Measurements from ENCODE around the gene SEC14L1.

The SEC14L1 gene

DNA sequence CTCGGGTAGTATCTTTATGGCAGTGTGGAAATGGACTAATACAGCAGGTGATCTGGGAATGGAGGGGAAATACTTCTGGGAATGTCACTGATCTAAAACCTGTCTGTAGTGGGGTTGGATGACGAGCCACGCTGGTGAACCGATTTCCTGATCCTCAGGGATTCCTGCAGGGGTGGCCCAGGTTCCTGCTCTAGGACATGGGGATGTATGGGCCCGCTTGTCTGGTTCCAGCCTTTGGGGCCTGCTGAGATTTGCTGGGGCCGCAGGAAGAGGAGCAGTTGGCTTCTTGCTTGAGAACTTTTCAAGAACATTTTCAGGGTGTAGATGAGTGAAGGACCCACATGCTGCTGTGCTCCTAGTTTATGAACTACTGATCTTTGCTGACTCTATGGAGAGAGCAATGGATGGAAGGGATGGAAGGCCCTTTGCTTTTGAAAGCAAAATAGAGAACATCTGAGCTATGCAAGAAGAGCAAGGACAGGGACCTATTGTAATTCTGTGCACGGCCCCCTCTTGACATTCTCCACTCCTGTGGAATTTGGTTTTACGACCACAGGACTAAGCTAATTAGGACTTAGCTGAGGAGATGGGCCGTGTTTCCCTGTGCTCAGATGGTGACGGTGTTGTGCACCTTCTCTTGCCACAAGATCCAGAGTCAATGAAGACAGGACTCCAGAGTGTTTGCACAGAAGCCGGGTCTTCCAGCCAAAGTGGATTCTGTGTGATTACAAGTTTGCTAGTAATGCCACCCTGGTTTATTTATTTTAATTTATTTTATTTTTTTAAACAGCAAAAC lies 90.5 kb downstream of the SEC14L1 start:
- no peak overlapping the region for H3K27ac ChIP-seq (ENCODE audit: low read length, poor library complexity, severe bottlenecking)
- no peaks in the 10 kb centered on the region for H3K27me3 ChIP-seq (ENCODE audit: control insufficient read depth in 1 of 2, insufficient read depth in 1 of 2, low read length in 2 of 2)
- H2BK15ac ChIP-seq (ENCODE audit: low read depth, poor library complexity, severe bottlenecking): no peak overlapping the region
- no peak overlapping the region for H3K23ac ChIP-seq (ENCODE audit: low read length in 2 of 2)
- no peak overlapping the region for H3K18ac ChIP-seq (ENCODE audit: low read depth in 1 of 2, low read length in 2 of 2)
- no peak overlapping the region for H4K8ac ChIP-seq (ENCODE audit: low read length)
- peaks cover 24% of the 10 kb centered on the region for H3K4me1 ChIP-seq (ENCODE audit: control insufficient read depth, insufficient read depth, low read depth, low read length)
- DNase-seq: no peak
- H3K79me1 ChIP-seq (replicated peaks; ENCODE audit: low read length, poor library complexity, severe bottlenecking): no peaks in the 10 kb centered on the region
- no peak overlapping the region for H4K91ac ChIP-seq (ENCODE audit: low read length)
- peak overlapping the region; percentile 11 for H2BK120ac ChIP-seq (ENCODE audit: low read depth, low read length)
- H3K9ac ChIP-seq (ENCODE audit: low read length): no peak overlapping the region
- no peak overlapping the region for H2AK5ac ChIP-seq (ENCODE audit: low read length, severe bottlenecking)
- H3K4me3 ChIP-seq (ENCODE audit: insufficient read depth in 1 of 2, low read depth in 1 of 2, low read length in 2 of 2): no peak overlapping the region
- H3K4ac ChIP-seq (ENCODE audit: low read depth in 1 of 2, low read length in 2 of 2): no peak overlapping the region
- 77% methylated on average over 10 of the region's 11 CpGs for WGBS
- H2BK5ac ChIP-seq (ENCODE audit: low read depth, low read length, poor library complexity, severe bottlenecking): no peak overlapping the region
- H2BK12ac ChIP-seq (ENCODE audit: low read length in 2 of 2): no peak overlapping the region
- peaks cover 13% of the 10 kb centered on the region for H3K9me3 ChIP-seq (ENCODE audit: control insufficient read depth, low read length)
- H2AFZ ChIP-seq (ENCODE audit: low read depth, low read length): no peak overlapping the region
- H3K36me3 ChIP-seq (ENCODE audit: control insufficient read depth in 1 of 2, insufficient read depth in 2 of 2, low read depth in 1 of 2, low read length in 2 of 2): peaks cover 0 to 13% of the 10 kb centered on the region in 2 experiments
- no peak overlapping the region for H3K14ac ChIP-seq (ENCODE audit: low read length in 2 of 2)
- no peak overlapping the region for H3K4me2 ChIP-seq (ENCODE audit: low read length, poor library complexity, severe bottlenecking)

GRCh38 chr17:77233127-77233526 lies 92.4 kb downstream of the SEC14L1 start:
- Histone ChIP-seq H3K4ac (ENCODE audit: low read depth in 1 of 2, low read length in 2 of 2) (no peak overlapping the region), H3K4me3 (ENCODE audit: insufficient read depth in 1 of 2, low read depth in 1 of 2, low read length in 2 of 2) (no peak overlapping the region), H3K79me1 (replicated peaks; ENCODE audit: low read length, poor library complexity, severe bottlenecking) (no peaks in the 10 kb centered on the region), H3K18ac (ENCODE audit: low read depth in 1 of 2, low read length in 2 of 2) (no peak overlapping the region), H3K9me3 (ENCODE audit: control insufficient read depth, low read length) (peaks cover 13% of the 10 kb centered on the region), H3K23ac (ENCODE audit: low read length in 2 of 2) (no peak overlapping the region), H3K4me2 (ENCODE audit: low read length, poor library complexity, severe bottlenecking) (no peak overlapping the region), H3K27ac (ENCODE audit: low read length, poor library complexity, severe bottlenecking) (no peak overlapping the region), H3K9ac (ENCODE audit: low read length) (peak overlapping the region; percentile 28), H2BK5ac (ENCODE audit: low read depth, low read length, poor library complexity, severe bottlenecking) (no peak overlapping the region), H2BK12ac (ENCODE audit: low read length in 2 of 2) (no peak overlapping the region), H2AFZ (ENCODE audit: low read depth, low read length) (no peak overlapping the region), H2BK15ac (ENCODE audit: low read depth, poor library complexity, severe bottlenecking) (no peak overlapping the region), H4K91ac (ENCODE audit: low read length) (no peak overlapping the region), H3K14ac (ENCODE audit: low read length in 2 of 2) (no peak overlapping the region), H3K27me3 (ENCODE audit: control insufficient read depth in 1 of 2, insufficient read depth in 1 of 2, low read length in 2 of 2) (no peaks in the 10 kb centered on the region), H4K8ac (ENCODE audit: low read length) (no peak overlapping the region), H3K4me1 (ENCODE audit: control insufficient read depth, insufficient read depth, low read depth, low read length) (peaks cover 17% of the 10 kb centered on the region), H2BK120ac (ENCODE audit: low read depth, low read length) (no peak overlapping the region), H3K36me3 (ENCODE audit: control insufficient read depth in 1 of 2, insufficient read depth in 2 of 2, low read depth in 1 of 2, low read length in 2 of 2) (peaks cover 0 to 13% of the 10 kb centered on the region in 2 experiments), H2AK5ac (ENCODE audit: low read length, severe bottlenecking) (no peak overlapping the region)
- WGBS: 99% methylated on average over 8 of the region's 10 CpGs
- no peak for DNase-seq

- no peaks in the 10 kb centered on the region for H3K27me3 ChIP-seq (ENCODE audit: control insufficient read depth in 1 of 2, insufficient read depth in 1 of 2, low read length in 2 of 2)
- peak overlapping the region in 1 of 2 experiments; percentile 78 for H3K4ac ChIP-seq (ENCODE audit: low read depth in 1 of 2, low read length in 2 of 2)
- no peak overlapping the region for H3K4me3 ChIP-seq (ENCODE audit: insufficient read depth in 1 of 2, low read depth in 1 of 2, low read length in 2 of 2)
- H3K9ac ChIP-seq (ENCODE audit: low read length): peak overlapping the region; percentile 28
- H3K23ac ChIP-seq (ENCODE audit: low read length in 2 of 2): no peak overlapping the region
- H4K8ac ChIP-seq (ENCODE audit: low read length): peak overlapping the region; percentile 73
- no peak overlapping the region for H2BK15ac ChIP-seq (ENCODE audit: low read depth, poor library complexity, severe bottlenecking)
- no peak overlapping the region for H3K4me2 ChIP-seq (ENCODE audit: low read length, poor library complexity, severe bottlenecking)
- no peak overlapping the region for H3K27ac ChIP-seq (ENCODE audit: low read length, poor library complexity, severe bottlenecking)
- peak overlapping the region; percentile 62 for H4K91ac ChIP-seq (ENCODE audit: low read length)
- DNase-seq: peak; percentile 99
- H3K79me1 ChIP-seq (replicated peaks; ENCODE audit: low read length, poor library complexity, severe bottlenecking): no peaks in the 10 kb centered on the region
- no peak overlapping the region for H2BK5ac ChIP-seq (ENCODE audit: low read depth, low read length, poor library complexity, severe bottlenecking)
- 38% methylated on average over 20 of the region's 21 CpGs for WGBS
- H3K4me1 ChIP-seq (ENCODE audit: control insufficient read depth, insufficient read depth, low read depth, low read length): peaks cover 16% of the 10 kb centered on the region
- peak overlapping the region; percentile 12 to 99 for H2BK12ac ChIP-seq (ENCODE audit: low read length in 2 of 2)
- H2BK120ac ChIP-seq (ENCODE audit: low read depth, low read length): no peak overlapping the region
- H3K18ac ChIP-seq (ENCODE audit: low read depth in 1 of 2, low read length in 2 of 2): peak overlapping the region in 1 of 2 experiments; percentile 88
- peaks cover 13% of the 10 kb centered on the region for H3K9me3 ChIP-seq (ENCODE audit: control insufficient read depth, low read length)
- H2AFZ ChIP-seq (ENCODE audit: low read depth, low read length): no peak overlapping the region
- peak overlapping the region in 1 of 2 experiments; percentile 77 for H3K14ac ChIP-seq (ENCODE audit: low read length in 2 of 2)
- H2AK5ac ChIP-seq (ENCODE audit: low read length, severe bottlenecking): no peak overlapping the region
- peaks cover 0 to 13% of the 10 kb centered on the region in 2 experiments for H3K36me3 ChIP-seq (ENCODE audit: control insufficient read depth in 1 of 2, insufficient read depth in 2 of 2, low read depth in 1 of 2, low read length in 2 of 2)
Observed at GRCh38 chr17:77233635-77234334, 93.0 kb downstream of the SEC14L1 start.

DNA sequence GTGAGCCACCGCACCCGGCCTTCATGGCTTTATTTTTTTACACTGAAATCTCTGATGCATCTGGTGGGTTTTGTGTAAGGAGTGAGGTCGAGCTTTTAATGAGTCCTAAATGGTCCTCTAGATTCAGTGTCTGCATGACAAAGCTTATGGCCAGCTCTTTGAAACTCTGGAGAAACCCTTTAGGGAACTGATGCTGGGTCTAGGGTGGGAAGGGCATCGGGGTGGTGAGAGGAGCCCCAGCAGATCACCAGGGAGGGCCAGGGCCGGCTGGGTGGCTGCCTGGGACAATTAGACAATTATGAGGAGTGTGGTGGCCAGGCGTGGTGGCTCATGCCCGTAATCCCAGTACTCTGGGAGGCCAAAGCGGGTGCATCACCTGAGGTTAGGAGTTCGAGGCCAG lies 93.9 kb downstream of the SEC14L1 start:
- Histone ChIP-seq H3K23ac (ENCODE audit: low read length in 2 of 2) (no peak overlapping the region), H3K4ac (ENCODE audit: low read depth in 1 of 2, low read length in 2 of 2) (peak overlapping the region; percentile 75 to 92), H3K27ac (ENCODE audit: low read length, poor library complexity, severe bottlenecking) (peak overlapping the region; percentile 82), H2BK120ac (ENCODE audit: low read depth, low read length) (peak overlapping the region; percentile 88), H3K79me1 (replicated peaks; ENCODE audit: low read length, poor library complexity, severe bottlenecking) (no peaks in the 10 kb centered on the region), H3K4me1 (ENCODE audit: control insufficient read depth, insufficient read depth, low read depth, low read length) (peaks cover 16% of the 10 kb centered on the region), H3K27me3 (ENCODE audit: control insufficient read depth in 1 of 2, insufficient read depth in 1 of 2, low read length in 2 of 2) (no peaks in the 10 kb centered on the region), H3K9me3 (ENCODE audit: control insufficient read depth, low read length) (peaks cover 13% of the 10 kb centered on the region), H2BK5ac (ENCODE audit: low read depth, low read length, poor library complexity, severe bottlenecking) (peak overlapping the region; percentile 35), H3K9ac (ENCODE audit: low read length) (peak overlapping the region; percentile 85), H4K91ac (ENCODE audit: low read length) (peak overlapping the region; percentile 96), H2AK5ac (ENCODE audit: low read length, severe bottlenecking) (peak overlapping the region; percentile 33), H2AFZ (ENCODE audit: low read depth, low read length) (no peak overlapping the region), H3K4me2 (ENCODE audit: low read length, poor library complexity, severe bottlenecking) (no peak overlapping the region), H2BK12ac (ENCODE audit: low read length in 2 of 2) (peak overlapping the region; percentile 65 to 99), H4K8ac (ENCODE audit: low read length) (peak overlapping the region; percentile 92), H3K36me3 (ENCODE audit: control insufficient read depth in 1 of 2, insufficient read depth in 2 of 2, low read depth in 1 of 2, low read length in 2 of 2) (peaks cover 0 to 12% of the 10 kb centered on the region in 2 experiments), H3K18ac (ENCODE audit: low read depth in 1 of 2, low read length in 2 of 2) (peak overlapping the region; percentile 85 to 91), H2BK15ac (ENCODE audit: low read depth, poor library complexity, severe bottlenecking) (peak overlapping the region; percentile 94), H3K4me3 (ENCODE audit: insufficient read depth in 1 of 2, low read depth in 1 of 2, low read length in 2 of 2) (peak overlapping the region in 1 of 2 experiments; percentile 73), H3K14ac (ENCODE audit: low read length in 2 of 2) (peak overlapping the region in 1 of 2 experiments; percentile 83)
- DNase-seq: peak; percentile 39
- 88% methylated on average over 8 of the region's 9 CpGs for WGBS

All from mesenchymal stem cell (in vitro differentiated cells and primary cell).